ENCODE results near the gene DGKI.

The DGKI gene

DNA sequence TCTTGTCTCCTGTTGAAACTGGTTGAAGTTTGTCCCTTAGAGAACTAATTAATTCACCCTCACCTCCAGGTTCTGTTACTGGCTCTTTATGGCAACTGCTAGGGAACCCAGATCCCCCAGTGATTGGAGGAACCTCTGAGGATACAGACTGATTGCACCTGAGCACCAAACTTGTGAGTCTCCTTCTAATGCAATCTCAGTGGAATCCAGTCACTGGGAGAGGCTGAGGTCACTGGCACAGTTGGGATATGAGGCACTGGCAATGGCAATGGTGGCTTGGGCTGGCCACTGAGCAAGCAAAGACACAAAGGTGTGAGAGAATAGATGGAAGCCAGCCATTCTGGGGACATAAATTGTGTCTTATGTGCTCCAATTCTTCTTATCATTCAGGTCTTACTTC, 5.3 kb upstream of the DGKI start:
- TF ChIP-seq, protein P1, sequence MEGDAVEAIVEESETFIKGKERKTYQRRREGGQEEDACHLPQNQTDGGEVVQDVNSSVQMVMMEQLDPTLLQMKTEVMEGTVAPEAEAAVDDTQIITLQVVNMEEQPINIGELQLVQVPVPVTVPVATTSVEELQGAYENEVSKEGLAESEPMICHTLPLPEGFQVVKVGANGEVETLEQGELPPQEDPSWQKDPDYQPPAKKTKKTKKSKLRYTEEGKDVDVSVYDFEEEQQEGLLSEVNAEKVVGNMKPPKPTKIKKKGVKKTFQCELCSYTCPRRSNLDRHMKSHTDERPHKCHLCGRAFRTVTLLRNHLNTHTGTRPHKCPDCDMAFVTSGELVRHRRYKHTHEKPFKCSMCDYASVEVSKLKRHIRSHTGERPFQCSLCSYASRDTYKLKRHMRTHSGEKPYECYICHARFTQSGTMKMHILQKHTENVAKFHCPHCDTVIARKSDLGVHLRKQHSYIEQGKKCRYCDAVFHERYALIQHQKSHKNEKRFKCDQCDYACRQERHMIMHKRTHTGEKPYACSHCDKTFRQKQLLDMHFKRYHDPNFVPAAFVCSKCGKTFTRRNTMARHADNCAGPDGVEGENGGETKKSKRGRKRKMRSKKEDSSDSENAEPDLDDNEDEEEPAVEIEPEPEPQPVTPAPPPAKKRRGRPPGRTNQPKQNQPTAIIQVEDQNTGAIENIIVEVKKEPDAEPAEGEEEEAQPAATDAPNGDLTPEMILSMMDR (IDR thresholded peaks at IDR 0.05; ENCODE audit: borderline replicate concordance, control extremely low read depth, extremely low read depth, insufficient read depth, missing control alignments), result no peak
- DNase-seq (ENCODE audit: low spot score), result no peak
- in situ Hi-C loops (cut with MboI; ENCODE audit: low sequenced_read_pairs, unreplicated experiment), result no loop called here

DNA sequence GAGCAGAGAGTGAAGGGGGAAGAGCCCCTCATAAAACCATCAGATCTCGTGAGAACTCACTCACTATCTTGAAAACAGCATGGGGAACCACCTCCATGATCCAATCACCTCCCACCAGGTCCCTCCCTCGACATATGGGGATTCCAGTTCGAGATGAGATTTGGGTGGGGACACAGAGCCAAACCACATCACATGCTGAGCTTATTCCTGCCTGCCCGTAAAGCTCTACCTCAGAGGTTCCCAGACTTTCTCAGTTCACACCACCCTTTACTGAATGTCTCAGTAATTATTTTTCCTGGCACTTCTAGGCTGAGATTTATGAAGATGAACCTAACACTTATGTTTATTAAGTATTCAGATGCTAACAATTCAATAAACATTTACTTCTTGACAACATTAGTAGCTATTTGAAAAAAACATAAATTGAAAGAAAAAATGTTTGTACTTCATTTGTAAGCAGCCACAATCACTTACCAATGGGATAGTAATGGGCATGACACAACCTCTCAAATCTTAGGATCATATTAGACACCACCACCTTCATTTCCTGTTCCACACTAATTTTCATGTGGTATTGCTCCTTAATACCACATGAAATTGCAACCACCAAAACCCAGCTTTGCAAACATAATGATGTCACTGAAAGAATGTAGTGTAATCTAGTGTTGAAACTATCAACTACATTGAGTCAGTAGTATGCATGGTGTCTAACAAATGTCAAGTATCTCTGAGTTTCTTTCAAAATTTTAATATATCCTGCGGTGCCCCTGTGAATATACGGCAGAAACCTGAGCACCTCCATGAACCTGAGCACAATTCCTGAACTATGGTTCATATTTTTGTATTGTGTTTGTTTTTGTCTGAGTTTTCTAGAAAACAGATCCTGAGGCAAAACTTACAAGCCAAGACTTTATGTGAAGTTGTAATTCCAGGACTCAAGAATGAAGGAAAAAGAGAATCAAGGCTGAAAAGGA, 4.5 kb upstream of the DGKI start:
- in situ Hi-C loops (cut with MboI; ENCODE audit: low sequenced_read_pairs, unreplicated experiment), result no loop called here
- TF ChIP-seq, protein P1 (IDR thresholded peaks at IDR 0.05; ENCODE audit: borderline replicate concordance, control extremely low read depth, extremely low read depth, insufficient read depth, missing control alignments), result no peak
- no peak for DNase-seq (ENCODE audit: low spot score)

- TF ChIP-seq, protein P1 (IDR thresholded peaks at IDR 0.05; ENCODE audit: borderline replicate concordance, control extremely low read depth, extremely low read depth, insufficient read depth, missing control alignments), result no peak
- DNase-seq (ENCODE audit: low spot score), result no peak
- in situ Hi-C loops (cut with MboI; ENCODE audit: low sequenced_read_pairs, unreplicated experiment), result no loop called here
These were observed 3.8 kb upstream of the DGKI start for GRCh38 chr7:137850571-137850970.

GRCh38 chr7:137848095-137848494, 1.3 kb upstream of the DGKI start:
- DNase-seq (ENCODE audit: low spot score), result no peak
- TF ChIP-seq, protein P1 (IDR thresholded peaks at IDR 0.05; ENCODE audit: borderline replicate concordance, control extremely low read depth, extremely low read depth, insufficient read depth, missing control alignments), result no peak
- in situ Hi-C loops (cut with MboI; ENCODE audit: low sequenced_read_pairs, unreplicated experiment), result no loop called here

GRCh38 chr7:137847568-137848050, 835 bp upstream of the DGKI start:
- peak; percentile 29 for DNase-seq (ENCODE audit: low spot score)
- in situ Hi-C loops (cut with MboI; ENCODE audit: low sequenced_read_pairs, unreplicated experiment), result no loop called here
- TF ChIP-seq, protein P1 (IDR thresholded peaks at IDR 0.05; ENCODE audit: borderline replicate concordance, control extremely low read depth, extremely low read depth, insufficient read depth, missing control alignments), result no peak

GRCh38 chr7:137846549-137846826, 286 bp downstream of the DGKI start:
- in situ Hi-C loops (cut with MboI; ENCODE audit: low sequenced_read_pairs, unreplicated experiment), result no loop called here
- TF ChIP-seq, protein P1 (IDR thresholded peaks at IDR 0.05; ENCODE audit: borderline replicate concordance, control extremely low read depth, extremely low read depth, insufficient read depth, missing control alignments), result no peak
- no peak for DNase-seq (ENCODE audit: low spot score)

Measured in GM13976 (cell line).